Right ventricle myocardium inferior (tissue), 1 donor: ENCODE measurements around the gene TRIM15. TPM values are rescaled to one million over a fixed set of nuclear protein-coding genes. Genes with fewer than 3 reads are reported as not detected.
A peak's percentile ranks its signal among the peaks of the same experiment; 100 is the strongest.
"Not testable (repeated sequence)": the region's sequence is repeated elsewhere in the genome, so short reads cannot be mapped to it uniquely, and the experiment has no call there.

Source experiments
- ATAC-seq: fragments of 200-7000 bp; cut with Tn5 transposase; one replicate; pipeline ENCODE4 v1.9.1; 2020; ENCODE audit warnings: mild to moderate bottlenecking, moderate library complexity
- DNase-seq: peaks from one replicate; pipeline ENCODE4 v3.0.0; 2021; ENCODE audit errors: missing footprints
- intact Hi-C: fragments of 100-400 bp; cut with DNase I; formaldehyde crosslinking; loops from one replicate; pipeline ENCODE4 v1.11.0; 2022
- total RNA-seq: library from RNA; stranded (reverse); fragmentation: NEBNext Ultra II Directional; extraction: Animal tissue kit (Norgen Biotek cat#: 25700); gene quantifications from one replicate; pipeline ENCODE4 v1.2.1, GENCODE V29; 2021
- donor health status: DM: no; HTN: yes; CAD: no; lungs with severe emphysema.

Gene TRIM15
- total RNA-seq, 1 donor from 2014 or later: not detected

DNA sequence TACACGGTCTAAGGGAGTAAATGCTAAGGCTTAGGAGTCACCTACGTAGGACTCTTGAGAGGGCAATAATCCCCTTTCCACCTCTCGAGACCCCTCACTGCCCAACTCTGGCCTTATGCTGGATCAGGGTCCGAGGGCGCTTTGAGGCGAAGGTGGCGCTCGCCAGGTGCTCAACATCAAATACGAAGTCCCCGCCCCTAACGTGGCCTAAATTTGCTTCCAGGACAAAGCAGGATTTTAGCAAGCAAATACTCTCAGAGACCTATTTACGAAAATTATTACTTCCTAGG lies 50.3 kb downstream of the TRIM15 start:
- DNase-seq (no peak), ATAC-seq (no peak)
- intact Hi-C loops: loop anchor here (2.0 kb wide), 1 partner anchor 111 kb away; no protein-coding TSS in a partner anchor

DNA sequence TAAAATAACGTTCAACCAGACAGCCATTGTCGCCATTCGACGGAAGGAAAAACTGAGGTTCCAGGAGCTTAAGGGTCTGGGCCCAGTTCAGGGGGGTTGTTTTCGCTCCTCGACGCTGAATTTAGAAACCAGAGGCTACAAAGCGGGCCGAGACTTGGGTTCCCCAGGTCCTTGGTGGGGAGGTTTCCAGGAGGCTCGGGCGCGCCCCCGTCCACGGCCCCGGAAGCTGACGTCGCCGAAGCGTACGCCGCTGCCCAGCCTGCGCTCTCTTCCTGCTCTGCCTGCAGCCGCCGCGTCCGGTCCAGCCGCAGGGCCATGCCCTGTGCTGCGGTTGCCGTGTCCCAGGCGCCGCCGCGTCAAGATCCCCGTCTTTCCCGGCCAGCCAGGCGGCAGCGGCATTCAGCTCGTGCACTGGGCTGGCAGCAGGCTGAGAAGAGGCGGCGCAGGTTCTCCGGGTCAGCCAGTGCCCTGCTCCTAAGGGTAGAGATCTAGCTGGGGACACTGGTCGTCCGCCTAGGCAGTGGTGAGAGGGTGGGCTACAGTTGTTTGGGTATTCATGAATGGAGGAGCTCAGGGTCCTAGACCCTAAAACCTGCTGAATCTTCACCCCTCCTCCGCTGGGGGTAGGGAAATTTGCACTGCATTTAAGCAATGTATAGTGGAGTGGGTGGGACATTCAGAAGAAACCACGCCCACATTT lies 50.8 kb downstream of the TRIM15 start:
- ATAC-seq: peak; percentile 92
- intact Hi-C loops: loop anchor here (2.0 kb wide), 1 partner anchor 111 kb away; no protein-coding TSS in a partner anchor

DNA sequence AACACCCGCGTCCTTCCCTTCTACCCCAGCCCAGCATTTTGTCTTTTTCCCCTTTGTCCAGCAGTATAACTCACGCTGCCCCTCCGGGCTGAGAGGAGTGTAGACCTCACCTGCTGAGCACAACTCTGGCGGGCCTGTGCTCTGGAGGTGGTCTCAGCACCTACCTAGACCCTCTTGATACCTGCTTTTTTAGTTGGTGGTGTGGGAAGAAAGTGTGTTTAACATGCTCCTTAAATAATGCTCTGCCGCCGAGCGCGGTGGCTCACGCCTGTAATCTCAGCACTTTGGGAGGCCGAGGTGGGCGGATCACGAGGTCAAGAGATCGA lies 51.3 kb downstream of the TRIM15 start:
- no peak for ATAC-seq
- no peak for DNase-seq
- intact Hi-C loops: no loop called here

More for the DNA sequence above, 50.8 kb downstream of the TRIM15 start:
- peak; percentile 93 for DNase-seq

DNA sequence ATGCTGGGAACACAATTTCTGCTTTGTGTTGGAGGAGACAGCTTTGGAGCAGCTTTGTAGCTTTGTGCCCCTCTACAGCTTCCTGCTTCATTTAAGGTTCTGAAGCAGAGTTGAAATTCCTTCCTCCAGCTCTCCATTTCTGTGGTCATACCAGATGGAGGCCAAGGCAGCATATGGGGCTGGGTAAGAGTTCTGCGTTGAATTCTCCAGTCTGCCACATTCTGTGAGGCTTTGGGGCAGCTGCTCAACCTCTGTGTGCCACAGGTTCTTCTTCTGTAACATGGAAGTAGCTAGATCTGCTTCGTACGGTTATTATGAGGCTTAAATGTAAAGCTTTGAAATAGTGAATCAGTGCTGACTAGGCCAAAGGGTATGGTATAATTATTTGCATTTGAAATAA lies 52.8 kb downstream of the TRIM15 start:
- intact Hi-C loops: no loop called here
- no peak for DNase-seq
- no peak for ATAC-seq

DNA sequence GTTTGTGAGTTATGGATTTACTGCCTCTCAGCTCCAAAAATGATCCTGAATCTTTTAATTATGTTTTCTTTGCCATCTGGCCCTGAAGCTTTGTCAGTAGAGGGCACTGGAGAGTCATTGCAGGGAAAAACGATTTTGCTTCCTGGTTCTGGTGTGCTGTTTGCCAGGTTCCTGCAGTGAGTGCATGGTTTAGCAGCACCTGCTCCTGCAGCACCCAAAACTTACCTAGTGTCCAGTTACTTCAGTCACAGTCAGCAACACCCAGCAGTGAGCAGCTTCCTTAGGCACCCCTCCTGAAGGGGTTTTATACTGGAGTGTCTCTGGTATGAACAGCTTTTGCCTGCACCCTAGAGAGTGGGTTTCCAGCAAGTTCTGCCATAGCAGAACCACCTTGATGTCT lies 55.9 kb downstream of the TRIM15 start:
- no peak for DNase-seq
- ATAC-seq: no peak
- intact Hi-C loops: loop anchor here (2.0 kb wide), 1 partner anchor 180 kb away; no protein-coding TSS in a partner anchor

DNA sequence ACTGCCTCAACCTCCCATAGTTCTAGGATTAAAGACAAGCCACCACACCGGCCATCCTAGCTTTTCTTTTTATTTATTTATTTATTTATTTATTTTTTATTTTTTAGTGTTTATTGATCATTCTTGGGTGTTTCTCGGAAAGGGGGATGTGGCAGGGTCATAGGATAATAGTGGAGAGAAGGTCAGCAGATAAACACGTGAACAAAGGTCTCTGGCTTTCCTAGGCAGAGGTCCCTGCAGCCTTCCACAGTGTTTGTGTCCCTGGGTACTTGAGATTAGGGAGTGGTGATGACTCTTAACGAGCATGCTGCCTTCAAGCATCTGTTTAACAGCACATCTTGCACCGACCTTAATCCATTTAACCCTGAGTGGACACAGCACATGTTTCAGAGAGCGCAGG lies 58.0 kb downstream of the TRIM15 start:
- intact Hi-C loops, DNase-seq, ATAC-seq: not testable (repeated sequence)

DNA sequence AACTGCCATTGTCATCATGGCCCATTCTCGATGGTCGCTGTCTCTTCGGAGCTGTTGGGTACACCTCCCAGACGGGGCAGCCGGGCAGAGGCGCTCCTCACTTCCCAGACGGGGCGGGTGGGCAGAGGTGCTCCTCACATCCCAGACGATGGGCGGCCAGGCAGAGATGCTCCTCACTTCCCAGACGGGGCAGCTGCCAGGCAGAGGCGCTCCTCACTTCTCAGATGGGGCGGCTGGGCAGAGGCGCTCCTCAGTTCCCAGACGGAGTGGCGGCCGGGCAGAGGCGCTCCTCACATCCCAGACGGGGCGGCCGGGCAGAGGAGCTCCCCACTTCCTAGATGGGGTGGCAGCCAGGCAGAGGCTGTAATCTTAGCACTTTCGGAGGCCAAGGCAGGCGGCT lies 58.6 kb downstream of the TRIM15 start:
- ATAC-seq, intact Hi-C loops, DNase-seq: not testable (repeated sequence)

Other genes starting within 250 kb of the TRIM15 start
- 249 TPM for gene HLA-A, start 221.0 kb upstream of the TRIM15 start, total RNA-seq
- gene POLR1H, start 102.3 kb upstream of the TRIM15 start, total RNA-seq: 13.1 TPM
- 44.3 TPM for gene PPP1R11, start 96.3 kb upstream of the TRIM15 start, total RNA-seq
- gene RNF39, start 87.8 kb upstream of the TRIM15 start, total RNA-seq: not detected
- gene TRIM31, start 50.5 kb upstream of the TRIM15 start, total RNA-seq: not detected
- not detected for gene TRIM40, start 27.4 kb upstream of the TRIM15 start, total RNA-seq
- not detected for gene TRIM10, start 2.3 kb upstream of the TRIM15 start, total RNA-seq
- gene TRIM26, start 49.9 kb downstream of the TRIM15 start, total RNA-seq: 20.6 TPM
- gene TRIM39, start 163.4 kb downstream of the TRIM15 start, total RNA-seq: 8.3 TPM
- gene RPP21, start 181.6 kb downstream of the TRIM15 start, total RNA-seq: 33.6 TPM